Stomach (tissue), 9 donors: ENCODE results near the gene RETREG1. TPM values are rescaled to one million over a fixed set of nuclear protein-coding genes. Genes with fewer than 3 reads are reported as not detected.

Source experiments
- DNase-seq, 2 donors: peaks; one replicate each; pipeline versions ENCODE4 v3.0.0 to v3.0.0-alpha.2; 2013 to 2019
- H3K27ac ChIP-seq, 5 donors: fragments of 200-600 bp in 4 of 5; sonication (generic) in 4 of 5; one replicate each; pipeline ENCODE4 v1.5.1; 2013 to 2019; ENCODE audit warnings: mild to moderate bottlenecking in 1 of 5, moderate library complexity in 1 of 5
- H3K27me3 ChIP-seq, 3 donors: fragments of 200-600 bp; sonication (generic); one replicate each; pipeline ENCODE4 v1.5.1; 2017 to 2019; ENCODE audit warnings: mixed run types in 1 of 3
- H3K36me3 ChIP-seq, 4 donors: fragments of 200-600 bp; sonication (generic); 1 replicate in 3 of 4; 2 replicates in 1 of 4; pipeline ENCODE4 v1.5.1; 2016 to 2019
- H3K4me1 ChIP-seq, 4 donors: fragments of 200-600 bp; sonication (generic); one replicate each; pipeline ENCODE4 v1.5.1; 2016 to 2019
- H3K4me3 ChIP-seq, 4 donors: fragments of 200-600 bp; sonication (generic) in 3 of 4; one replicate each; pipeline ENCODE4 v1.5.1; 2016 to 2019; ENCODE audit warnings: mild to moderate bottlenecking in 1 of 4
- H3K9me3 ChIP-seq, 4 donors: fragments of 200-600 bp; sonication (generic); one replicate each; pipeline ENCODE4 v1.5.1; 2016 to 2019
- CTCF ChIP-seq, 7 experiments: fragments of 450-650 bp in 4 of 7; fragments of 200-600 bp in 3 of 7; sonication (generic) in 3 of 7; IDR thresholded peaks; one replicate each; pipeline ENCODE4 v1.5.1; 2016 to 2019; ENCODE audit warnings: antibody characterized with exemption in 7 of 7, control low read depth in 2 of 7, mild to moderate bottlenecking in 1 of 7
- EP300 ChIP-seq: sonication (generic); formaldehyde crosslinking; IDR thresholded peaks from one replicate; pipeline ENCODE4 v1.6.1; 2017; ENCODE audit warnings: antibody characterized with exemption
- POLR2A ChIP-seq, 4 donors: fragments of 450-650 bp; IDR thresholded peaks; one replicate each; pipeline ENCODE4 v1.6.1; 2016; ENCODE audit warnings: antibody characterized with exemption in 4 of 4, control low read depth in 2 of 4, mild to moderate bottlenecking in 1 of 4, moderate library complexity in 1 of 4
- POLR2AphosphoS5 ChIP-seq, 3 donors: sonication (generic); formaldehyde crosslinking; IDR thresholded peaks; one replicate each; pipeline ENCODE4 v1.6.1; 2016; ENCODE audit warnings: antibody characterized with exemption in 3 of 3
- WGBS, 5 donors: extraction: QIAGEN DNeasy Blood & Tissue Kit in 3 of 5; methylation state at CpG; one replicate each; pipeline versions ENCODE4 v1.1.5 to v1.1.7; 2013 to 2018; 5-methylcytosine and 5-hydroxymethylcytosine counted together
- intact Hi-C: fragments of 100-400 bp; cut with DNase I; formaldehyde crosslinking; loops from one replicate; pipeline ENCODE4 v1.15.1; 2023; ENCODE audit warnings: low total_unique reads
- polyA plus RNA-seq, 3 donors: library from polyadenylated mRNA; stranded (reverse); fragments of 200-250 nt; gene quantifications; one replicate each; pipeline ENCODE4 v1.2.3, GENCODE V29; 2013
- total RNA-seq, 5 donors: library from RNA; depleted of rRNA; stranded (reverse); fragments of >200 nt; gene quantifications; one replicate each; pipeline versions ENCODE4 v1.1.0 to v1.2.3, GENCODE V29; 2014 to 2016
- donor health status: healthy with polysubstance abuse.
- donor health status: Bipolar disorder and iron deficiency.
- donor health status: healthy.

The RETREG1 gene
- total and polyA plus RNA-seq, 8 donors = 7.1 to 71.2 (median 23.9) TPM

DNA sequence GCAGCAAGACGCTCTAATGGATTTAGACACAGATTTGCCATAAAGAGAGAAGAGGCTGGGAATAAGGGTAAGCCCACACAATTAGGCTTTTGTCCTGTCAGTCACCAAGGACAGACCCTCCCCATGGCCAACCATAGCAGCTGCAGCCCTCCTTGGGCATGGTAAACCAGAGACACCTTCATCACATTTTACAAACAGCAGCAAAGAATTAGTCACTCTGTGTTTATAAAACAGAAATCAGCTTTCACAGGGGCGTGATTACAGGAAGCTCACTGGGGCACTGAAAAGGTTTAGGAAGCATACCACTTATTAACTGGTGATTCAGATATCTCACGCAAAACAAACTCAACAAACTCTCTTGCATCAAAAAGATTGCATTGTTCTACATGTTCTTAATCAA lies 113.9 kb downstream of the RETREG1 start:
- H3K27ac ChIP-seq = peak overlapping the region; percentile 62 to 93 (median 65)
- DNase-seq = peak in 1 of 2 donors; percentile 60

DNA sequence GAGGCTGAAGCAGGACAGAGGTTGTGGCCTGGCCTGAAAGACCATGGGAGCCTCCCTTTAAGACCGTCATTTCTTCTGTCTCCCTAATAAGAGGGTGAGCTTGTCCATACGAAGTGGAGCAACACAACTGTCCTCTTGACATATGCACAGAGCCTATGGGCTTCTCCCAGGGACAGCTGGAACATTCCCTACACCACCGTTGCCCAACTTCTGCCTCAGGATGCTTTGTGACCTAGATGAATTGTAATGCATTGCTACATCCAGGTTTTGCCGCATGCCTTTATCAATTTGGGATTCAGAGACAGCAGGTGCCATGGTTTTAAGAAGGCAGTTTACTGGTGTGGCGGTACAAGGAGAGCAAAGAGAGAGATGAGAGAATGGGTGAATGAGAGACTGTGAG lies 116.8 kb downstream of the RETREG1 start:
- no peak for DNase-seq
- intact Hi-C loops = no loop called here
- TF ChIP-seq EP300 (no peak), POLR2A (IDR thresholded peaks at IDR 0.05) (no peak)
- Histone ChIP-seq H3K4me3 (no peak overlapping the region), H3K9me3 (peaks cover 0 to 14% (median 9%) of the 10 kb centered on the region in 4 donors), H3K4me1 (peaks cover 0 to 16% (median 2%) of the 10 kb centered on the region in 4 donors), H3K27me3 (no peaks in the 10 kb centered on the region), H3K36me3 (peaks cover 0 to 4% (median 0%) of the 10 kb centered on the region in 4 donors), H3K27ac (no peak overlapping the region)
- WGBS, 5 donors = 90 to 95% (median 94%) methylated on average over 5 of the region's 5 CpGs

More for the DNA sequence above, 113.9 kb downstream of the RETREG1 start:
- H3K9me3 ChIP-seq = no peaks in the 10 kb centered on the region
- no peaks in the 10 kb centered on the region for H3K36me3 ChIP-seq
- H3K4me3 ChIP-seq = no peak overlapping the region
- 30 to 49% (median 35%) methylated on average over 3 of the region's 3 CpGs for WGBS, 5 donors
- H3K27me3 ChIP-seq = no peaks in the 10 kb centered on the region
- intact Hi-C loops = no loop called here
- TF ChIP-seq CTCF (IDR thresholded peaks at IDR 0.05) (no peak), POLR2AphosphoS5 (IDR thresholded peaks at IDR 0.05) (peak in 2 of 3 donors; percentile 48 to 75)
- peaks cover 0 to 24% (median 6%) of the 10 kb centered on the region in 4 donors for H3K4me1 ChIP-seq

DNA sequence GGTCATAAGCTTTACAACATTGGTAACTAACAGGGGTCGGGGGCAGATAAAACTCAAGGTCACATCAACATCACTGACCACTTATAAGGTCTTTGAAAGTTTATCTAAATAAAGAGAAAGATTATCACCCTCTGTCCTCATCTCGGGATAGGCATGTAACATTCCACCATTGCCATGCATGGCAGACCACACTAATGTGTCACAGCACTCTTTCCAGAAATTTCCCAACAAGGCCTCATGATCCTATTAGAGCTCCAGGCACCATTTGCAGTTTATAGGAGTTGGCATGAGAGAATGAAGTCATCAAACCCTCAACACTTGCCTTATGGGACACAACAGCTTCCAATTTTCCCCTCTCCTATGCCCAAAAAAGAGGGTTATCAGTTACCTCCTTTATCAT lies 119.3 kb downstream of the RETREG1 start:
- H3K4me1 ChIP-seq = peaks cover 0 to 25% (median 2%) of the 10 kb centered on the region in 4 donors
- intact Hi-C loops = loop anchor here (10.0 kb wide), 1 partner anchor 167 kb away; no protein-coding TSS in a partner anchor
- DNase-seq = no peak
- H3K27me3 ChIP-seq = no peaks in the 10 kb centered on the region
- whole genome bisulfite sequencing, 5 donors = 63 to 75% (median 71%) methylated on average over 2 of the region's 2 CpGs
- no peak overlapping the region for H3K4me3 ChIP-seq
- peaks cover 0 to 4% (median 0%) of the 10 kb centered on the region in 4 donors for H3K36me3 ChIP-seq
- no peak overlapping the region for H3K27ac ChIP-seq
- TF ChIP-seq EP300 = no peak
- no peak for TF ChIP-seq POLR2AphosphoS5 (IDR thresholded peaks at IDR 0.05)
- no peak for TF ChIP-seq CTCF (IDR thresholded peaks at IDR 0.05)
- TF ChIP-seq POLR2A (IDR thresholded peaks at IDR 0.05) = no peak
- peaks cover 0 to 23% (median 14%) of the 10 kb centered on the region in 4 donors for H3K9me3 ChIP-seq

- no peak for DNase-seq
- WGBS, 5 donors = 57 to 80% (median 66%) methylated on average over 1 of the region's 1 CpG
- intact Hi-C loops = loop anchor here (10.0 kb wide), 1 partner anchor 172 kb away; no protein-coding TSS in a partner anchor
- peaks cover 0 to 4% (median 0%) of the 10 kb centered on the region in 4 donors for H3K36me3 ChIP-seq
- H3K4me3 ChIP-seq = no peak overlapping the region
- H3K9me3 ChIP-seq = peaks cover 0 to 23% (median 14%) of the 10 kb centered on the region in 4 donors
- TF ChIP-seq EP300 (no peak), CTCF (IDR thresholded peaks at IDR 0.05) (no peak), POLR2A (IDR thresholded peaks at IDR 0.05) (no peak), POLR2AphosphoS5 (IDR thresholded peaks at IDR 0.05) (no peak)
- H3K27ac ChIP-seq = no peak overlapping the region
- no peaks in the 10 kb centered on the region for H3K27me3 ChIP-seq
- peaks cover 0 to 34% (median 6%) of the 10 kb centered on the region in 4 donors for H3K4me1 ChIP-seq
These were observed 123.5 kb downstream of the RETREG1 start for GRCh38 chr5:16493261-16493660.
